Omental fat pad (tissue), 4 donors: Measurements from ENCODE around the gene PAGR1. TPM values are rescaled to one million over a fixed set of nuclear protein-coding genes. Genes with fewer than 3 reads are reported as not detected.

Source experiments
- ATAC-seq: fragments of 150-250 bp; one replicate; pipeline ENCODE4 v1.9.1; 2016; ENCODE audit warnings: mild to moderate bottlenecking, moderate library complexity; ENCODE audit not compliant: low FRiP score
- DNase-seq: peaks from one replicate; pipeline ENCODE4 v3.0.0-alpha.2; 2019; ENCODE audit warnings: low spot score
- total RNA-seq, 4 donors: library from RNA; depleted of rRNA; stranded (reverse); fragments of >200 nt; gene quantifications; one replicate each; pipeline ENCODE4 v1.1.0, GENCODE V29; 2016
- TF ChIP-seq, protein P1 (sequence below), 3 donors: fragments of 450-650 bp; IDR thresholded peaks; one replicate each; pipeline ENCODE4 v1.5.1; 2016 to 2017; ENCODE audit warnings: antibody characterized with exemption in 3 of 3, mild to moderate bottlenecking in 3 of 3, moderate library complexity in 2 of 3

PAGR1 gene
- total RNA-seq, 4 donors from 2014 or later, result 15.6 to 32.9 (median 20.6) TPM

DNA sequence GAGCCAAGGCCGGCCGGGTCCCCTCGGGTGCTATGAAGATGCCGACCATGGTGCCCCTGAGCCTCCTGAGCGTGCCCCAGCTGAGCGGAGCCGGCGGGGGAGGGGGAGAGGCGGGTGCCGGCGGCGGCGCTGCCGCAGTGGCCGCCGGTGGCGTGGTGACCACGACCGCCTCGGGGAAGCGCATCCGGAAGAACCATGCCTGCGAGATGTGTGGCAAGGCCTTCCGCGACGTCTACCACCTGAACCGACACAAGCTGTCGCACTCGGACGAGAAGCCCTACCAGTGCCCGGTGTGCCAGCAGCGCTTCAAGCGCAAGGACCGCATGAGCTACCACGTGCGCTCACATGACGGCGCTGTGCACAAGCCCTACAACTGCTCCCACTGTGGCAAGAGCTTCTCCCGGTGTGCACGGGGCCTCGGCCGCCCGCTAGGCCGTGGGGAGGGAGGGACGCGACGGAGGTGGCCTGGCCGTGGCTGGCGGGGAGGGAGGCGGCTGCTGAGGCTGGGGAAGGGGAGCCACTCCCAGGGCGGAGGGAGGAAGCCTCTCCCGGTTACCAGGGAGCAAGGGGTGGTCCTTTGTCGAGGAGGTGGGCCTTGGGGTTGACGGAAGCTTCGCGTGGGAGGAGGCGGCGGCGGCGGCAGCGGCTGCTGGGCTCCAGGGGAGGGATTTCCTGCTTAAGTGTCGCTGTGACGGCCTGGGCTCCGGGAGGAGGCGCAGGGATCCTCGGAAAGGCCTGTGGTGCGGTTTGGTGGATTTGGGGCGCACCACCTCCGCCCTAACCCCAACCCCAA is 8.3 kb upstream of the PAGR1 start:
- DNase-seq (no peak), ATAC-seq (peak; percentile 5)
- TF ChIP-seq, protein P1, sequence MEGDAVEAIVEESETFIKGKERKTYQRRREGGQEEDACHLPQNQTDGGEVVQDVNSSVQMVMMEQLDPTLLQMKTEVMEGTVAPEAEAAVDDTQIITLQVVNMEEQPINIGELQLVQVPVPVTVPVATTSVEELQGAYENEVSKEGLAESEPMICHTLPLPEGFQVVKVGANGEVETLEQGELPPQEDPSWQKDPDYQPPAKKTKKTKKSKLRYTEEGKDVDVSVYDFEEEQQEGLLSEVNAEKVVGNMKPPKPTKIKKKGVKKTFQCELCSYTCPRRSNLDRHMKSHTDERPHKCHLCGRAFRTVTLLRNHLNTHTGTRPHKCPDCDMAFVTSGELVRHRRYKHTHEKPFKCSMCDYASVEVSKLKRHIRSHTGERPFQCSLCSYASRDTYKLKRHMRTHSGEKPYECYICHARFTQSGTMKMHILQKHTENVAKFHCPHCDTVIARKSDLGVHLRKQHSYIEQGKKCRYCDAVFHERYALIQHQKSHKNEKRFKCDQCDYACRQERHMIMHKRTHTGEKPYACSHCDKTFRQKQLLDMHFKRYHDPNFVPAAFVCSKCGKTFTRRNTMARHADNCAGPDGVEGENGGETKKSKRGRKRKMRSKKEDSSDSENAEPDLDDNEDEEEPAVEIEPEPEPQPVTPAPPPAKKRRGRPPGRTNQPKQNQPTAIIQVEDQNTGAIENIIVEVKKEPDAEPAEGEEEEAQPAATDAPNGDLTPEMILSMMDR (IDR thresholded peaks at IDR 0.05), result no peak

- no peak for DNase-seq
- ATAC-seq, result no peak
- TF ChIP-seq, protein P1 (IDR thresholded peaks at IDR 0.05), result no peak
Measured at GRCh38 chr16:29808219-29808900, 7.6 kb upstream of the PAGR1 start.

- no peak for ATAC-seq
- TF ChIP-seq, protein P1 (IDR thresholded peaks at IDR 0.05), result no peak
- no peak for DNase-seq
Measured at GRCh38 chr16:29809031-29809747, 6.8 kb upstream of the PAGR1 start.

- TF ChIP-seq, protein P1 (IDR thresholded peaks at IDR 0.05), result no peak
- ATAC-seq (no peak), DNase-seq (no peak)
Measured at GRCh38 chr16:29809850-29810698, 5.9 kb upstream of the PAGR1 start.

DNA sequence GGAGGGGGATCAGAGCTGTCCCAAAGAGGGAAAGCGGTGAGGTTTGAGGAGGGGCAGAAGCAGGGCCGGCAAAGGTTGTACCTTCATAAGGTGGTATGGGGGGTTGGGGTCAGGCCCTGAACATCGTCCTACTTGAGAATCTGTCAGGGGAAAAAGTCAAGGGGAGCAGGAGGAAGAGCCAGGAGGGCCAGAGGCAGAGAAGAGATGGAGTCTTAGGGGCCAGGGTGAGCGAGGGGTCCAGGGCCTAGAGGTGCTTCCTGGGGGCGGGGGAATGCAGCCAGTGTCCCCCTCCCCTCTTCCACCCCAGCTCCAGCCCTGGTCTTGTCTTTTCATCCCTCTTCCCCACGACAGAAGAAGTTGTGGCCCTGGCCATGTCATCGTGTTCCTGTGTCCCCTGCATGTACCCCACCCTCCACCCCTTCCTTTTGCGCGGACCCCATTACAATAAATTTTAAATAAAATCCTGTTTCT is 5.2 kb upstream of the PAGR1 start:
- no peak for ATAC-seq
- TF ChIP-seq, protein P1 (IDR thresholded peaks at IDR 0.05), result no peak
- no peak for DNase-seq

GRCh38 chr16:29811170-29811895 is 4.6 kb upstream of the PAGR1 start:
- TF ChIP-seq, protein P1 (IDR thresholded peaks at IDR 0.05), result no peak
- DNase-seq, result peak; percentile 81
- peak; percentile 69 for ATAC-seq
